Smooth muscle cell of bladder (primary cell): ENCODE data around the gene MYLK. TPM values are rescaled to one million over a fixed set of nuclear protein-coding genes. Genes with fewer than 3 reads are reported as not detected.

Source experiments
- total RNA-seq: library from RNA; depleted of rRNA; stranded (reverse); fragments of >200 nt; gene quantifications from 2 replicates; pipeline ENCODE4 v1.2.3, GENCODE V29; 2014

MYLK gene, protein sequence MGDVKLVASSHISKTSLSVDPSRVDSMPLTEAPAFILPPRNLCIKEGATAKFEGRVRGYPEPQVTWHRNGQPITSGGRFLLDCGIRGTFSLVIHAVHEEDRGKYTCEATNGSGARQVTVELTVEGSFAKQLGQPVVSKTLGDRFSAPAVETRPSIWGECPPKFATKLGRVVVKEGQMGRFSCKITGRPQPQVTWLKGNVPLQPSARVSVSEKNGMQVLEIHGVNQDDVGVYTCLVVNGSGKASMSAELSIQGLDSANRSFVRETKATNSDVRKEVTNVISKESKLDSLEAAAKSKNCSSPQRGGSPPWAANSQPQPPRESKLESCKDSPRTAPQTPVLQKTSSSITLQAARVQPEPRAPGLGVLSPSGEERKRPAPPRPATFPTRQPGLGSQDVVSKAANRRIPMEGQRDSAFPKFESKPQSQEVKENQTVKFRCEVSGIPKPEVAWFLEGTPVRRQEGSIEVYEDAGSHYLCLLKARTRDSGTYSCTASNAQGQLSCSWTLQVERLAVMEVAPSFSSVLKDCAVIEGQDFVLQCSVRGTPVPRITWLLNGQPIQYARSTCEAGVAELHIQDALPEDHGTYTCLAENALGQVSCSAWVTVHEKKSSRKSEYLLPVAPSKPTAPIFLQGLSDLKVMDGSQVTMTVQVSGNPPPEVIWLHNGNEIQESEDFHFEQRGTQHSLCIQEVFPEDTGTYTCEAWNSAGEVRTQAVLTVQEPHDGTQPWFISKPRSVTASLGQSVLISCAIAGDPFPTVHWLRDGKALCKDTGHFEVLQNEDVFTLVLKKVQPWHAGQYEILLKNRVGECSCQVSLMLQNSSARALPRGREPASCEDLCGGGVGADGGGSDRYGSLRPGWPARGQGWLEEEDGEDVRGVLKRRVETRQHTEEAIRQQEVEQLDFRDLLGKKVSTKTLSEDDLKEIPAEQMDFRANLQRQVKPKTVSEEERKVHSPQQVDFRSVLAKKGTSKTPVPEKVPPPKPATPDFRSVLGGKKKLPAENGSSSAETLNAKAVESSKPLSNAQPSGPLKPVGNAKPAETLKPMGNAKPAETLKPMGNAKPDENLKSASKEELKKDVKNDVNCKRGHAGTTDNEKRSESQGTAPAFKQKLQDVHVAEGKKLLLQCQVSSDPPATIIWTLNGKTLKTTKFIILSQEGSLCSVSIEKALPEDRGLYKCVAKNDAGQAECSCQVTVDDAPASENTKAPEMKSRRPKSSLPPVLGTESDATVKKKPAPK (N-terminal part only)
- 183 and 191 TPM in 2 replicates for total RNA-seq

DNA sequence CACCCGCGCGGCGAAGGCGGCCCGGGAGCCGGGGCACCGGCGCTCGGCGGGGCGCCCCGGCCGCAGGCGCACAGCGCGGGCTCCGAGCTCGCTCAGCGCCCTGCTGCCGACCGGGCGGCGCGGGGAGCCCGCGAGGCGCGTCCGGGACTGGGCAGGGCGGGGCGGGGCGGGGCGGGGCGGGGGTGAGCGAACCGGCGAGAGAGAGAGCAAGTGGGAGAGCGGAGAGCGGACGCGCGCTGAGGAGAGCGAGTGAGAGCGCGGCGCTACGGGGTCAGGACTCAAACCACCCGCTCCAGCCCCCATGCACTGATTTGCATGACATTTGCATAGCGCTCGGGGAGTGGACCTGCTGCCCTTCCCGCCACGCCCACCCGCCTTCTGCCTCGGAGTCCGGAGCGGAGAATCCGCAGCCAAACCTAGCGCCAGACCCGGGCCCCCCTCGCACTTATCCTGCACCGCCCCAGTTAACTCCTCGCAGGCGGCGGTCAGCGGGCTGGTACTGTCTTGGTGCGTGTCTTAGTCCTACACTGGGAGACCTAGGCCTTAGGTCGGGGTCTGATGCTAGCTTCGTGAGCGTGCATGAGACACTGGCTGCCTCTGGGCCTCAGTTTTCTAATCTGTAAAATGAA is at the start of gene MYLK:
Gene MYLK (minus strand): TSS at position 130 of the 629 bp plus-strand sequence. CDS start 90,491 bp downstream, outside the sequence.

DNA sequence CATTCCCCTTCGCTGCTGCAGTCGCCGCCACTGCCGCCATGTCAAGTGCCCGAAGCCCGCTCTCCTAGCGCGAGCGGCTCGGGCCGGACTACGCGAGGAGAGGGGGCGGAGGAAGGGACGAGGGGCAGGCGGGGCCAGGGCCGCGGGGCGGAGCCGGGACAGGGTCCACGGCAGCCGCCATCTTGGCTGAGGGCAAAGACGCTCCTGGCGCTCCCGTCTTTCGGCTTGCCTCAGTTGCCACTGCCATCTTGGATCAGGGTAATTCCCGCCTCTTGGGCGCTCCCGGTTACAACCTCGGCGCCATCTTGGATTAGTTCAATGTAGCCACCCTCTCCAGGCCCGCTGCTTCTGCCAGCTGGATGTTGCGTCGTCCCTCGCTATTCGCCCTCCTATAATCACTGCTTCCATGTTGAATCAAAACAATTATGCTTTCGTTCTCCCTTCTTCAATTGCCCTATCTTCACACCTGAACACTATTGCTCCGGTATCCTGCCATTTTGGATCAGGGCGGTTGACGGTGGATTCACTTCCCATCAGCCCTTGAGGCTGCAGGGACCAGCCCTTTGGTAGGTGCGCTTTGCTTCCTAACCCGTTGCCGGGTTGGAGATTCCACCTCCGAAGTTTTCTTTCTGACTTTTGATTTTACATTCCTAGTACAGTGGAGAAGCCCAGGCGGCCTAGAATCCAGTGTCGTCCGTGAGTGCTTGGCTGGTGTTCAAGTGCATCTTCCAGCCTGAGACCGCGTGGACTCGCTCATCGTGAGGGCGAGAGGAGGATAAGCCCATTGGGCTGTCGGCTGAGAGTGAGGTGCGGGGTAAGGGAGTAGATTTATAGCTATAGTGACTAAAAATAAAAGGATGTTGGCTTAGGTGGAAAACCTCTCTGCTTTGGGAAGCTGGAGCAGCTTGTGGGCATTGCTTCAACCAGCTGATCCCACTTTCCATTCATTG is 298.9 kb downstream of the MYLK start, which contains the start of gene HACD2:
Gene HACD2 (minus strand): TSS at position 66 of the 950 bp plus-strand sequence. CDS start 26 bp downstream, at position 40.

Other genes with a start within 250 kb of the MYLK start
- 21.0 and 26.5 TPM in 2 replicates for gene CCDC14, start 76.9 kb upstream of the MYLK start, total RNA-seq
- not detected in 2 replicates for gene ROPN1, start 107.8 kb upstream of the MYLK start, total RNA-seq
- gene KALRN, start 149.0 kb upstream of the MYLK start, total RNA-seq: 0.43 and 0.92 TPM in 2 replicates